GM21423 (cell line): ENCODE measurements around the gene CS.
"Not testable (repeated sequence)": the region's sequence is repeated elsewhere in the genome, so short reads cannot be mapped to it uniquely, and the experiment has no call there.

Experiments used
- ATAC-seq: cut with Tn5 transposase; IDR thresholded peaks from one replicate; pipeline ENCODE4 v1.9.1; 2021; ENCODE audit warnings: mild to moderate bottlenecking, moderate library complexity; ENCODE audit not compliant: unreplicated experiment

Gene CS

GRCh38 chr12:56321610-56322009 is 21.5 kb upstream of the CS start:
- ATAC-seq, result not testable (repeated sequence)

DNA sequence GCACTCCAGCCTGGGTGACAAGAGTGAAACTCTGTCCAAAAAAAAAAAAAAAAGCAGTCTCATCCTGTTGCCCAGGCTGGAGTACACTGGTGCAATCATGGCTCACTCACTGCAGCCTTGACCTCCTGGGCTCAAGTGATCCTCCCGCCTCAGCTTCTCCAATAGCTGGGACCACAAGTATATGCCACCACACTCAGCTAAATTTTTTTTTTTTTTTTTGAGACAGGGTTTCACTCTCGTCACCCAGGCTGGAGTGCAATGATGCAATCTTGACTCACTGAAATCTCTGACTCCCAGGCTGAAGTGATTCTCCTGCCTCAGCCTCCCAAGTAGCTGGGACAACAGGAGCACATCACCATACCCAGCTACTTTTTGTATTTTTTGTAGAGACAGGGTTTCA is 20.9 kb upstream of the CS start:
- no peak for ATAC-seq

- ATAC-seq, result no peak
Measured at GRCh38 chr12:56317675-56318074, 17.5 kb upstream of the CS start.

- peak; percentile 93 for ATAC-seq
Measured at GRCh38 chr12:56315622-56316473, 15.7 kb upstream of the CS start, which contains the start of gene CNPY2. Gene CNPY2 (minus strand): TSS chr12:56315988. CDS start chr12:56315217, 771 bp downstream.

GRCh38 chr12:56315249-56315621 is 15.1 kb upstream of the CS start:
- ATAC-seq, result no peak

DNA sequence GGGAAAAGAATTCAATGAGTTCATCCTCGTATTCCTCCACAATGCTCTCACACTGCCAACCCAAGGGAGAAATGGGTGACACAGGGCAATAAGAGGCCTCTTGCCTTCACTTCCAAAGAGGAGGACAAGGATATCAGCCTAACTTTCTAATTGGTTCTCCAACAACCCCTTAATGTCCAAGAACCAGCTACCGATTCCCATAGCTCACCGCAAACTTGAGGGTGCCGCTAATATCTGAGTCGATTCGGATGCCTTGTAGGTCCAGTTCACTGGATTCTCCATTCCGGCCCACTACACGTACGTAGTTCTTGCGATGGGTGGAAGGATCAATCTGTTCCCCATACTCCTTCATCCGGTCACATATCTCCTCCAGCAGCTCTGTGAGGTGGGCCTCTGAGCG is 10.9 kb upstream of the CS start:
- no peak for ATAC-seq

DNA sequence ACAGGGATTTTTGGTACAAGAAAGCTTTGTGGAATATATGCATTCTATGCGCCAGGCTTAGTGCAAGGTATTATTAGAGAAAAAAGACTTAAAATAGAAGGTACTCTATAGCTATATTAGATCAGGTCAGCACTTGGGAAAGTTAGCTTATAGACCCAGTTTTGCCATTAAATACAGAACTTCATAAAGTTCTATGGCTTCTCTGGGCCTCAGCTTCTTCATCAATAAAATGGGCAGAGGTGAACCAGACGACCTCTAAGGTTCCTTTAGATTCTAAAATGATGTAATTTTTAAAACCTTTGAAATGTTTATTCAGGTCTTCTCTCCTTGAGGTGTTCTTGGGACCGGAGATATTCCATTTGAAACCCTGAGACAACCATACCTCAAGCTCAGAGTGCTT is 8.6 kb upstream of the CS start:
- no peak for ATAC-seq

DNA sequence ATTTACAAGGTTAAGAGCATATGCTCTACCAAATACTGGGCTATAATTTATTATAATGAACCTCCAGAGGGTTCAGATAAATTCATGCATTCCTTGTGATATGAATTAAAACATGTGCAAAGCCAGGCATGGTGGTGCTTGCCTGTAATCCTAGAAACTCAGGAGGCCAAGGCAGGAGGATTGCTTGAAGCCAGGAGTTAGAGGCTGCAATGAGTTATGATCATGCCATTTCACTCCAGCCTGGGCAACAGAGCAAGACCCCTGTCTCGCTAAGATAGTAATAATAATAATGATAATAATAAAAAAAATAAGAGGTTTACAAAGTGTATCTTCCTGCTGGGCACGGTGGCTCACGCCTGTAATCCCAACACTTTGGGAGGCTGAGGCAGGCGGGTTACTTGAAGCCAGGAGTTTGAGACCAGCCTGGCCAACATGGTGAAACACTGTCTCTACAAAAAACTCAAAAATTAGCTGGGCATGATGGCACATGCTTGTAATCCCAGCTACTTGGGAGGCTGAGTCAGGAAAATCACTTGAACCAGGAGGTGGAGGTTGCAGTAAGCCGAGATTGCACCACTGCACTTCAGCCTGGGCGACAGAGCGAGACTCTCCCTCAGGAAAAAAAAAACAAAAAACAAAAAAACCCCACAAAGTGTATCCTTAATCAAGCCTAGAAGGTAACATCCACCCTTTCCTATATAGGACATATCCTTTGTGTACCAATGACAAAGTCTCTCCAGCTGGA is 7.3 kb upstream of the CS start:
- no peak for ATAC-seq

DNA sequence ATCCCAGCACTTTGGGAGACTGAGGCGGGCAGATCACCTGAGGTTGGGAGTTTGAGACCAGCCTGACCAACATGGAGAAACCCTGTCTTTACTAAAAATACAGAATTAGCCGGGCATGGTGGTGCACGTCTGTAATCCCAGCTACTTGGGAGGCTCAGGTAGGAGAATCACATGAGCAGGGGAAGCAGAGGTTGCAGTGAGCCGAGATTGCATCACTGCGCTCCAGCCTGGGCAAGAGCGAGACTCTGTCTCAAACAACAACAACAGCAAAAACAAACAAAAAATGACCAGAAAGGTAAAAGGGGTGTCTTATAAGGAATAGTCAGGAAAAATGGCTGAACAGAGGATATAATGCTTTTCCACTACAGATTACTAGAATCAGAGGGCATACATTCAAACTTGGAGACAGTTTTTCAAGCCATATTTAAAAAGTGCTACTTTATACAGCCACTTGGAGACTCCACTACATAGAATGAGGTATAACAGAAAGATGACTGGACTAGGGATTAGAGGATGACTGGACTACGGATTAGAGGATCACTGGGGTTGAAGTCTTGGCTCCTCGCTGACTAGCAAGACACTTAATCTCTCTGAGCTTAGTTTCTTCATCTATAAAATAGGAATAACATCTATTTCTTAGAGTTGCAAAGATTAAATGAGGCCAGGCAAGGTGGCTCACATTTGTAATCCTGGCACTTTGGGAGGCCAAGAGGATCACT is 4.9 kb upstream of the CS start:
- ATAC-seq, result no peak

DNA sequence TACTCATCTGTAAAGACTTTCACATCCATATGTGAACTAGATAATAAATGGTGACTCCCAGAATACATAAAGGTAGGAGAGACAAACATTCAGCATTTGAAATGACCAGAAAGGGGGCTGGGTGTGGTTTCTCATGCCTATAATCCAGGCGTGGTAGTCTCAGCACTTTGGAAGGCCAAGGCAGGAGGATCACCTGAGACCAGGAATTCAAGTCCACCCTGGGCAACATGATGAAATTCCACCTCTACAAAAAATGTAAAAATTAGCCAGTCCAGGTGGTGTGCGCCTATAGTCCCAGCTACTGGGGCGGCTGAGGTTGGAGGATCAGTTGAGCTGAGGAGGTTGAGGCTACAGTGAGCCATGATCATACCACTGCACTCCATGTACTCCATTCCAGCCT is 4.1 kb upstream of the CS start:
- ATAC-seq, result no peak

DNA sequence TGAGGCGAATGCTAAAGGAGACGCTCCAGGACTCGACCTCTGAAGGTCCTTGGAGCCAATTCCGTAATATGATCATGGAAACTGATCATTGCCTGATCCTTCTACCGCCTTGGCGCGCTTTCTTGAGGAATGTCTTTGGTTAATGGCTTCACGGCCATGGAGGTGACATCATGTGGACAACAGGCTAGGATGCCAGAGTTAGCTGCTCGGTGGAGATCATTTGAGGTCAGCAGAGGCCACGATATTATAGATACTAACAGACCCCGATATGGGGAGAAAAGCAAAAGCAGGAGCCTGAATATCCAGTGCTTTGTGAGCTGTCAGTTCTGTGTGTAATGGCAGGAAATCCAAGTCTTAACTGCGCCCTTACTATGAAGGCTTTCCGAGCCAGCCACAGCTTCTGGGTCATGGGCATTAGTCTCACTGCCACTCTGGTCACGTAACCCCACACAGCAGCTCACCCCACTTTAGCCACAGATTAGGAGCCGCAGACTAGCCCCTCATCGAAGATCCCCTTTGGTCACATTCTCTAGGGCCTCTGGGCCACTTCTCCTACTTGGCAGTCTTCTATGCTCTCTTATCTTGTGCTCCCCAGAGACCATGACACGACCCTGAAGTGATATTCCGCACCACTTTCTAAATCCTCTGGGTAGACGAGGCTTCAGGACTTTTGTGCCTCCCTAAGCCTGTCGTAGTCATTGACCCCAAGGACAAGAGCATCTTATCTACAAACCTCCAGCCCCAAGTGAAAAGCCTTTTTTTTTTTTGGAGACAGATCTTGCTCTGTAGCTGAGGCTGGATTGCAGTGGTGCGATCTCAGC is 724 bp upstream of the CS start:
- ATAC-seq, result no peak

DNA sequence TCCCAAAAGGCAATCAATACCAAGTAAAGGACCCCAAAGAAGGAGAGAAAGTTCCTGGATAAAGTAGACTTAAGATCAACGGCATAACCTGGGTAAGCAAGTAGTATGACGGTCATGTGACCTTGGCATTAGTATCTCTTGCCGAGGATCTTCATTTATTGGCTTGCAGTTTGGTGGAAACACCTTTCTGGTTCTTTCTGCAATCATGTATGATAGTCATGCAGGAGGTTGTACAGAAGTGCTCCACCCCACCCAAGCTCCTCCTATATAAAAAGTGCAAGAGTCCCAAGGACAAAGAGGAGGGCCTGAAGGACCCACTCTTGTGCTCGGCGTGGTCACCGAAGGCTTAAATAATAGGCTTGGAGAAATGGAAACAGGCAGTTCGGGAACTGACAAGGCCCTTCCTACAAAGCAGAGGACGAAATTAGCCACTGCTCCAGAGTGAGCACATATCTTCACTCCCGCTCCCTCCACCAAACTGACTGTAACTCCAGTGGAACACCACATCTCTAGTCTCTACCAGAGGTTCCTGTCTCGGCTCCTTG is 750 bp downstream of the CS start:
- ATAC-seq, result no peak

- ATAC-seq, result no peak
Measured at GRCh38 chr12:56298828-56299227, 1.3 kb downstream of the CS start.

DNA sequence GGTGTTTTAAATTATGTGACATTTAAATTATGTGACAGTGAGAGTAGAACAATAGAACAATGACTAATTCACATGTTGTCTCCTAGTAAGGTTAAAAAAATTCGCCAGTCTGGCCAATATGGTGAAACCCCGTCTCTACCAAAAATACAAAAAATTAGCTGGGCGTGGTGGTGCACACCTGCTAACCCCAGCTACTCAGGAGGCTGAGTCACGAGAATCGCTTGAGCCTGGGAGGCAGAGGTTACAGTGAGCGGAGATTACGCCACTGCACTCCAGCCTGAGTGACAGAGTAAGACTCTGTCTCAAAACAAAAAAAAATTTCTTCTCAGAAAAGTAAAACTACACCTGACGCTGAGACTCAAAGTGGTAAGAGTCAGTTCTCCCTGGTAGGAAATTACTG is 2.7 kb downstream of the CS start:
- no peak for ATAC-seq

GRCh38 chr12:56296295-56296694 is 3.8 kb downstream of the CS start:
- no peak for ATAC-seq

- no peak for ATAC-seq
Measured at GRCh38 chr12:56293795-56294194, 6.3 kb downstream of the CS start.

GRCh38 chr12:56288705-56289387 is 11.3 kb downstream of the CS start:
- no peak for ATAC-seq

DNA sequence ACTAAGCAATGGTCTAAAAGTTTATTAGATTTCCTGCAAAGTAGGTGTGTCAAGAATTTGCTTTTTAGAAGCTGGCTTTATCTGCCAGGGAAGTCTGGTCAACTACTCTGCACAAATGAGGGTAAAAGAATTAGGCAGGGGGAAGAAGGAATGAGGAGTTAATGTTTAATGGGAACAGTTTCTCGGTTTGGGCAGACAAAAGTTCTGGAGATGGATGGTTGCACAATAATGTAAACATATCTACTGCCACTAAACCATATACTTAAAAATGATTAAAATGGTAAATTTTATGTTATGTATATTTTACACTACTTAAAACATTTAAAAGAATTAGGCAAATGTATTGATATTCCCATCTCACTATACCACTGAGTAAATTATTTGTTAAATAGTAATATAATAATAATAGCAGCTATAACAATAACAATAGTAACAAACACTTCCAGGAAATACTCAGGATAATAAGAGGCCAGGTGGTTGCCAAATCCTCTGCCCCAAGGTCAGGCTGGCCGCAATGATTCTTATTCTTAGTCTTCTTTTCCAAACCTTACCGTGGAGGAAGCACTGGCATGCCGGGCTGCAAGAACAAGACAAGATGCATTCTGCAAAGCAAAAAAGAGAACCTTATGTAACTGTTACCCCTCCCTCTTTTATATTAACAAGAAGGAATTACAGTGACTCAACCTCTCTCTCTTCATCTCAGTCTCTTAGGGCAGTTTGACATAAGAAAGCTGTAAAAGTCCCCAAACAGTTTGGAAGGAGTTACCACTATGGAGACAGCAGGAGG is 13.9 kb downstream of the CS start:
- ATAC-seq, result no peak

- ATAC-seq, result not testable (repeated sequence)
Measured at GRCh38 chr12:56284263-56284662, 15.9 kb downstream of the CS start.
